Gastrocnemius medialis (tissue), 4 donors: ENCODE data around the gene NEK6. TPM values are rescaled to one million over a fixed set of nuclear protein-coding genes. Genes with fewer than 3 reads are reported as not detected.

Experiments
- ATAC-seq, 2 donors: fragments of 150-250 bp; one replicate each; pipeline ENCODE4 v1.9.1; 2016
- DNase-seq, 2 donors: peaks; one replicate each; pipeline ENCODE4 v3.0.0-alpha.2; 2019
- H3K27ac ChIP-seq, 4 donors: fragments of 200-600 bp; sonication (generic); 1 replicate in 1 of 4; 2 replicates in 3 of 4; pipeline ENCODE4 v1.5.1; 2016 to 2018; ENCODE audit warnings: mild to moderate bottlenecking in 2 of 4, moderate library complexity in 1 of 4
- H3K27me3 ChIP-seq, 3 donors: fragments of 200-600 bp; sonication (generic) in 2 of 3; 1 replicate in 1 of 3; 2 replicates in 2 of 3; pipeline versions ENCODE4 v1.5.1 to v1.6.0; 2016 to 2019; ENCODE audit warnings: mild to moderate bottlenecking in 1 of 3, moderate library complexity in 1 of 3
- H3K36me3 ChIP-seq, 2 donors: fragments of 200-600 bp; sonication (generic) in 1 of 2; one replicate each; pipeline ENCODE4 v1.5.1; 2017 to 2018
- H3K4me1 ChIP-seq, 2 donors: fragments of 200-600 bp; sonication (generic) in 1 of 2; one replicate each; pipeline ENCODE4 v1.5.1; 2016 to 2017; ENCODE audit warnings: mild to moderate bottlenecking in 2 of 2
- H3K4me3 ChIP-seq, 4 donors: fragments of 200-600 bp; sonication (generic) in 3 of 4; 1 replicate in 1 of 4; 2 replicates in 3 of 4; pipeline ENCODE4 v1.5.1; 2016 to 2019; ENCODE audit warnings: mild to moderate bottlenecking in 2 of 4
- H3K9me3 ChIP-seq, 3 donors: fragments of 200-600 bp; sonication (generic) in 2 of 3; 1 replicate in 1 of 3; 2 replicates in 2 of 3; pipeline ENCODE4 v1.5.1; 2016 to 2019
- POLR2A ChIP-seq, 2 donors: fragments of 450-650 bp; IDR thresholded peaks; one replicate each; pipeline ENCODE4 v1.6.1; 2017; ENCODE audit warnings: antibody characterized with exemption in 2 of 2, mild to moderate bottlenecking in 2 of 2, moderate library complexity in 2 of 2
- in situ Hi-C, 4 donors: fragments of 200-750 bp; cut with MboI; loops; one replicate each; pipeline versions ENCODE4 v1.15.0 to v1.8.0; 2017; ENCODE audit warnings: low sequenced_read_pairs in 4 of 4
- intact Hi-C: fragments of 100-400 bp; cut with DNase I; formaldehyde crosslinking; loops from one replicate; pipeline ENCODE4 v1.15.1; 2023; ENCODE audit warnings: low total_unique reads
- total RNA-seq, 4 donors: library from RNA; depleted of rRNA; stranded (reverse); fragments of >200 nt; gene quantifications; one replicate each; pipeline versions ENCODE4 v1.1.0 to v1.2.3, GENCODE V29; 2016
- TF ChIP-seq, protein P1 (sequence below), 5 experiments: fragments of 450-650 bp in 3 of 5; fragments of 200-600 bp in 2 of 5; sonication (generic) in 2 of 5; IDR thresholded peaks in 4 of 5; conservative IDR thresholded peaks in 1 of 5; 1 replicate in 4 of 5; 2 replicates in 1 of 5; pipeline ENCODE4 v1.5.1; 2016 to 2019; ENCODE audit warnings: antibody characterized with exemption in 5 of 5, mild to moderate bottlenecking in 3 of 5, moderate library complexity in 3 of 5

The NEK6 gene
- total RNA-seq, 4 donors from 2014 or later, result 2.3 to 10.1 (median 3.5) TPM

DNA sequence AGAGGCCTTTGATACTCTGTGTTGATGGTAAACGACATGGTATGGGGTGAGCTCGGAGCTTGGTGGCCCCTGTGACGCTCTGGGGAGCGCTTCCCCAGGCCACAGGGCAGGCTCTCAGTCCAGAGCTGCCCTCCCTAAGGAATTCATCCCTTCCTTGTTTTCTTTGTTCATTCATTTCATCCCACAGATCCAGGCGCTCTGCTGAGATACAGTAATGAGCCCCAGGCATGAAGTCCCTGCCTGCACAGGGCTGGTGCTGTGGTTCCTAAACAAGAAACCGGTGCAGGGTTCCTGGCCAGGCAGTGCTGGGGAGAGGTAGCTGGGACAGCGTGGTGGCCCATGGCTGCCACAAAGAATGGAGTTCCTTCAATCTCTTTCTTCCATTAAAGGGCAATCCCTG is 14.4 kb downstream of the NEK6 start:
- no peak for DNase-seq
- H3K36me3 ChIP-seq, result no peaks in the 10 kb centered on the region
- H3K27me3 ChIP-seq, result no peaks in the 10 kb centered on the region
- no peak for ATAC-seq
- intact Hi-C loops, result no loop called here
- in situ Hi-C loops, result no loop called here
- TF ChIP-seq POLR2A (IDR thresholded peaks at IDR 0.05), result no peak
- TF ChIP-seq, protein P1, sequence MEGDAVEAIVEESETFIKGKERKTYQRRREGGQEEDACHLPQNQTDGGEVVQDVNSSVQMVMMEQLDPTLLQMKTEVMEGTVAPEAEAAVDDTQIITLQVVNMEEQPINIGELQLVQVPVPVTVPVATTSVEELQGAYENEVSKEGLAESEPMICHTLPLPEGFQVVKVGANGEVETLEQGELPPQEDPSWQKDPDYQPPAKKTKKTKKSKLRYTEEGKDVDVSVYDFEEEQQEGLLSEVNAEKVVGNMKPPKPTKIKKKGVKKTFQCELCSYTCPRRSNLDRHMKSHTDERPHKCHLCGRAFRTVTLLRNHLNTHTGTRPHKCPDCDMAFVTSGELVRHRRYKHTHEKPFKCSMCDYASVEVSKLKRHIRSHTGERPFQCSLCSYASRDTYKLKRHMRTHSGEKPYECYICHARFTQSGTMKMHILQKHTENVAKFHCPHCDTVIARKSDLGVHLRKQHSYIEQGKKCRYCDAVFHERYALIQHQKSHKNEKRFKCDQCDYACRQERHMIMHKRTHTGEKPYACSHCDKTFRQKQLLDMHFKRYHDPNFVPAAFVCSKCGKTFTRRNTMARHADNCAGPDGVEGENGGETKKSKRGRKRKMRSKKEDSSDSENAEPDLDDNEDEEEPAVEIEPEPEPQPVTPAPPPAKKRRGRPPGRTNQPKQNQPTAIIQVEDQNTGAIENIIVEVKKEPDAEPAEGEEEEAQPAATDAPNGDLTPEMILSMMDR (IDR thresholded peaks at IDR 0.05 in 4 of 5, conservative IDR thresholded peaks at IDR 0.05 in 1 of 5), result no peak
- H3K4me1 ChIP-seq, result peaks cover 2 to 22% of the 10 kb centered on the region in 2 donors
- H3K27ac ChIP-seq, result peak overlapping the region in 2 of 4 donors; percentile 20 to 31
- H3K9me3 ChIP-seq, result no peaks in the 10 kb centered on the region
- no peak overlapping the region for H3K4me3 ChIP-seq

DNA sequence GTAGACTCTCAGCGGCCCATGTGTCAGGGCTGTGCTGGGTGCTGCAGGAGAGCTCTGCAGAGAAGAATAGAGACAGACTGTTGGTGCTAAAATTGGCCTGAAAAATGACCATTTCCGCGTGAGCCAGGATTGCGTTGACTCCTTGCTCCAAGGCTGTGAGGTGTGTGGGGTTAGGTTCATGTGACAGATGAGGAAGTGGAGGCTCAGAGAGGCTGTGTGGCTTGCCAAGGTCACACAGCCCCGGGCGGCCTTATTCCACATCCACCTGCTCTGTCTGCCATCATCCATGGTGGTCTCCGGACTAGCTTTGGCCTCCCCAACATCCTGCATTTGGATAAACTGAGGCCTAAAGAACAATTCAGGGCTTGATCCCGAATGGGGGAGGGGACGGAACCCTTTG is 15.2 kb downstream of the NEK6 start:
- no peaks in the 10 kb centered on the region for H3K27me3 ChIP-seq
- H3K4me3 ChIP-seq, result no peak overlapping the region
- intact Hi-C loops, result no loop called here
- no peak for DNase-seq
- peaks cover 0 to 17% of the 10 kb centered on the region in 2 donors for H3K4me1 ChIP-seq
- ATAC-seq, result no peak
- H3K36me3 ChIP-seq, result no peaks in the 10 kb centered on the region
- TF ChIP-seq, protein P1 (IDR thresholded peaks at IDR 0.05 in 4 of 5, conservative IDR thresholded peaks at IDR 0.05 in 1 of 5), result no peak
- TF ChIP-seq POLR2A (IDR thresholded peaks at IDR 0.05), result no peak
- no peak overlapping the region for H3K27ac ChIP-seq
- no peaks in the 10 kb centered on the region for H3K9me3 ChIP-seq
- in situ Hi-C loops, result no loop called here

DNA sequence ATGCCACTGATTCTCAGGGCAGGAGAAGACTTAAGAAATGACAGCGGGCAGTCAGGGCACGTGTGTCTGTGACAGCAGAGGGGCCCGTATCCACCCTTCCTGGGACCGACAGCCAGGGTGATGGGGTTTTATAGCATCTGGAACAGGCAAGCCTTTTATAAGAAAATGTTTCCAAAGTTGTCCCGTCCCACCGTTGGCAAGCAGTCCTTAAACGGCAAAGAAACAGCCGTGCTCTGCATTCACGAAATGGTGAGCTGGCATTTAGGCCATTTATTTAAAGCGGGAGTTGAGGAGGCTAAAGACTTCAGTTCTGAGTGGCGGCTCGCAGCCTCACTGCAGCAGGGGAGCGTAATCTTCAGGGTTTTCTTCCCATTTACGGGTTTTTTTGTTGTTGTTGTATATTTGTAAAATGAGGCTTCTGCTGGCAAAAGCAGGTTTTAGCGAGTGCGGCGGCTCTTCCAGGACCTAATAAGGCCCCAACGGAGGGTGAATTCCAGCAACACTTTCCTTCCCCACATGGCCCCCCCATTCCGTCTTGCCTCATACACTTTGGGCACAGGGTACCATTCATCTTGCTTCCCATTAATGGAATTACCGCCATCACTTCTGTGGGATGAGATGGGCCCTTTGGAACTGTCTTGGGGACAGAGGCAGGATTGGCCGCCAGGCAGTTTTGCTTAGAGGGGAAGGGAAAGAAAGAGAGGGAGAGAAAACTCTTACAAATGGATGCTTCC is 15.8 kb downstream of the NEK6 start:
- intact Hi-C loops (no loop called here), in situ Hi-C loops (no loop called here)
- DNase-seq (no peak), ATAC-seq (no peak)
- TF ChIP-seq, protein P1 (IDR thresholded peaks at IDR 0.05 in 4 of 5, conservative IDR thresholded peaks at IDR 0.05 in 1 of 5), result no peak
- TF ChIP-seq POLR2A (IDR thresholded peaks at IDR 0.05), result no peak
- Histone ChIP-seq H3K36me3 (no peaks in the 10 kb centered on the region), H3K27ac (no peak overlapping the region), H3K9me3 (no peaks in the 10 kb centered on the region), H3K27me3 (no peaks in the 10 kb centered on the region), H3K4me1 (peaks cover 0 to 17% of the 10 kb centered on the region in 2 donors), H3K4me3 (no peak overlapping the region)

DNA sequence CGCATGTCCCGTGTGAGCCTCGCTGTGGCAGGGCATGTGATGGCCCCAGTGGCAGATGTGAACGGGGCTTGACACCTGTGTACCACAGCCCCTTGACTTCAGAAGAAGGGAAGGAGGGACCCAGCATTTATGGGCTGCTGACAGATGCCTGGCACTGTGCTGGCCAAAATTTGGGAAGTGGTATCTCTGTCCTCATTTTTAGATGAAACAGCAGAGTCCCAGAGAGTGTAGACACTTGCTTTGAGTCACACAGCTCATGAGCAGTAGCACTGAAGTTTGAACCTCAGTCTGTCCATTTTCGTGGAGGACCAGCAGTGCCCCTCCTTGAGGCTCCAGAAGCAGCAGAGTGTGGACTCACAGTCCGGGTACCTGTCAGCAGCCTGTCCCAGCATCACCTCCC is 16.5 kb downstream of the NEK6 start:
- in situ Hi-C loops, result no loop called here
- no peaks in the 10 kb centered on the region for H3K27me3 ChIP-seq
- no peak for TF ChIP-seq POLR2A (IDR thresholded peaks at IDR 0.05)
- TF ChIP-seq, protein P1 (IDR thresholded peaks at IDR 0.05 in 4 of 5, conservative IDR thresholded peaks at IDR 0.05 in 1 of 5), result no peak
- H3K4me1 ChIP-seq, result peaks cover 0 to 17% of the 10 kb centered on the region in 2 donors
- H3K9me3 ChIP-seq, result no peaks in the 10 kb centered on the region
- no peak overlapping the region for H3K27ac ChIP-seq
- ATAC-seq, result no peak
- no peak for DNase-seq
- intact Hi-C loops, result no loop called here
- H3K4me3 ChIP-seq, result no peak overlapping the region
- H3K36me3 ChIP-seq, result no peaks in the 10 kb centered on the region
